ENCODE measurements around the gene RTP3. TPM values are rescaled to one million over a fixed set of nuclear protein-coding genes. Genes with fewer than 3 reads are reported as not detected.

RTP3 gene
- total and polyA plus RNA-seq, 2 donors (not counting 1 experiment from before 2014, with no cell fraction given) = not detected

GRCh38 chr3:46466871-46467403 lies 30.8 kb upstream of the RTP3 start:
- intact Hi-C loops (cut with micrococcal nuclease) = no loop called here
- Histone ChIP-seq H4K20me1 (ENCODE audit: control insufficient read depth, insufficient read depth, low read length, poor library complexity, severe bottlenecking) (no peaks in the 10 kb centered on the region), H3K9ac (ENCODE audit: low read length) (no peak overlapping the region), H3K4me2 (replicated peaks; ENCODE audit: low read depth, low read length, poor library complexity, severe bottlenecking) (no peak overlapping the region), H3K27ac (ENCODE audit: low read length in 2 of 2) (no peak overlapping the region), H3K36me3 (replicated peaks in 1 of 2; ENCODE audit: control extremely low read depth in 1 of 2, control insufficient read depth in 1 of 2, extremely low read depth in 1 of 2, insufficient read depth in 2 of 2, low read length in 1 of 2) (no peaks in the 10 kb centered on the region), H2AFZ (ENCODE audit: insufficient read depth, low read depth, low read length, poor library complexity, severe bottlenecking) (no peak overlapping the region), H3K79me2 (ENCODE audit: control insufficient read depth, insufficient read depth, low read length) (no peaks in the 10 kb centered on the region), H3K4me3 (ENCODE audit: control extremely low read depth in 1 of 5, extremely low read depth in 1 of 5, insufficient read depth in 1 of 5, low read depth in 2 of 5, low read length in 4 of 5) (no peak overlapping the region), H3K9me3 (ENCODE audit: control extremely low read depth in 1 of 3, control insufficient read depth in 2 of 3, insufficient read depth in 1 of 3, low read length in 2 of 3) (peaks cover 0 to 4% (median 0%) of the 10 kb centered on the region in 3 donors), H3K27me3 (replicated peaks in 1 of 4; ENCODE audit: control extremely low read depth in 1 of 4, control insufficient read depth in 3 of 4, insufficient read depth in 4 of 4, low read length in 3 of 4) (peaks cover 0 to 35% (median 7%) of the 10 kb centered on the region in 4 experiments), H3K4me1 (ENCODE audit: control insufficient read depth in 2 of 2, insufficient read depth in 2 of 2, low read length in 2 of 2) (no peaks in the 10 kb centered on the region)
- WGBS (ENCODE audit: insufficient coverage) = 89% methylated on average over 1 of the region's 1 CpG
- Mint-ChIP-seq H3K27me3 (peaks cover 36% of the 10 kb centered on the region), H3K4me1 (no peaks in the 10 kb centered on the region), H3K9me3 (ENCODE audit: insufficient read depth) (no peaks in the 10 kb centered on the region), H3K4me3 (no peak overlapping the region), H3K27ac (no peak overlapping the region)
- DNase-seq (no peak), ATAC-seq (ENCODE audit: low read depth) (no peak)
- ChIA-PET POLR2A (no interaction called here), CTCF (no interaction called here)
- TF ChIP-seq EZH2 (IDR thresholded peaks at IDR 0.05; ENCODE audit: borderline replicate concordance, insufficient read depth, low read depth, low read length, poor library complexity, severe bottlenecking) = no peak
- TF ChIP-seq, protein P1, sequence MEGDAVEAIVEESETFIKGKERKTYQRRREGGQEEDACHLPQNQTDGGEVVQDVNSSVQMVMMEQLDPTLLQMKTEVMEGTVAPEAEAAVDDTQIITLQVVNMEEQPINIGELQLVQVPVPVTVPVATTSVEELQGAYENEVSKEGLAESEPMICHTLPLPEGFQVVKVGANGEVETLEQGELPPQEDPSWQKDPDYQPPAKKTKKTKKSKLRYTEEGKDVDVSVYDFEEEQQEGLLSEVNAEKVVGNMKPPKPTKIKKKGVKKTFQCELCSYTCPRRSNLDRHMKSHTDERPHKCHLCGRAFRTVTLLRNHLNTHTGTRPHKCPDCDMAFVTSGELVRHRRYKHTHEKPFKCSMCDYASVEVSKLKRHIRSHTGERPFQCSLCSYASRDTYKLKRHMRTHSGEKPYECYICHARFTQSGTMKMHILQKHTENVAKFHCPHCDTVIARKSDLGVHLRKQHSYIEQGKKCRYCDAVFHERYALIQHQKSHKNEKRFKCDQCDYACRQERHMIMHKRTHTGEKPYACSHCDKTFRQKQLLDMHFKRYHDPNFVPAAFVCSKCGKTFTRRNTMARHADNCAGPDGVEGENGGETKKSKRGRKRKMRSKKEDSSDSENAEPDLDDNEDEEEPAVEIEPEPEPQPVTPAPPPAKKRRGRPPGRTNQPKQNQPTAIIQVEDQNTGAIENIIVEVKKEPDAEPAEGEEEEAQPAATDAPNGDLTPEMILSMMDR (IDR thresholded peaks at IDR 0.05) = no peak

DNA sequence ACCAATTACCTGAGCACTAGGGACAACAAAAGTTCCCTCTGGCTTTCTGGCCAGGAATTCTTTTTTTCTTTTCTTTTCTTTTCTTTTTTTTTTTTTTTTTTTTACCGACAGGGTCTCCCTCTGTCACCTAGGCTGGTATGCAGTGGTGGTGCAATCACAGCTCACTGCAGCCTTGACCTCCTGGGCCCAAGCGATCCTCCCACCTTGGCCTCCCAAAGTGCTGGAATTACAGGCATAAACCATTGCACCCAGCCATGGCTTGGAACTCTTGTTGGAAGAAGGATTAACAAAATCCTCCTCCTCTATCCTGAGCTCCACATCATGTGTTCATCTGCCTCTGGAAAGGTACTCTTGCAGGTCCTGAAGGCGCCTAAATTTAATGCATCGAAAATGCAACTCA lies 30.2 kb upstream of the RTP3 start:
- Histone ChIP-seq H3K4me1 (ENCODE audit: control insufficient read depth in 2 of 2, insufficient read depth in 2 of 2, low read length in 2 of 2) (no peaks in the 10 kb centered on the region), H4K20me1 (ENCODE audit: control insufficient read depth, insufficient read depth, low read length, poor library complexity, severe bottlenecking) (no peaks in the 10 kb centered on the region), H3K36me3 (replicated peaks in 1 of 2; ENCODE audit: control extremely low read depth in 1 of 2, control insufficient read depth in 1 of 2, extremely low read depth in 1 of 2, insufficient read depth in 2 of 2, low read length in 1 of 2) (no peaks in the 10 kb centered on the region), H3K4me3 (ENCODE audit: control extremely low read depth in 1 of 5, extremely low read depth in 1 of 5, insufficient read depth in 1 of 5, low read depth in 2 of 5, low read length in 4 of 5) (no peak overlapping the region), H3K4me2 (replicated peaks; ENCODE audit: low read depth, low read length, poor library complexity, severe bottlenecking) (no peak overlapping the region), H3K79me2 (ENCODE audit: control insufficient read depth, insufficient read depth, low read length) (no peaks in the 10 kb centered on the region), H3K27me3 (replicated peaks in 1 of 4; ENCODE audit: control extremely low read depth in 1 of 4, control insufficient read depth in 3 of 4, insufficient read depth in 4 of 4, low read length in 3 of 4) (peaks cover 0 to 31% (median 7%) of the 10 kb centered on the region in 4 experiments), H3K27ac (ENCODE audit: low read length in 2 of 2) (no peak overlapping the region), H3K9me3 (ENCODE audit: control extremely low read depth in 1 of 3, control insufficient read depth in 2 of 3, insufficient read depth in 1 of 3, low read length in 2 of 3) (peaks cover 0 to 4% (median 0%) of the 10 kb centered on the region in 3 donors), H3K9ac (ENCODE audit: low read length) (no peak overlapping the region), H2AFZ (ENCODE audit: insufficient read depth, low read depth, low read length, poor library complexity, severe bottlenecking) (no peak overlapping the region)
- CTCF ChIA-PET = no interaction called here
- H3K27ac Mint-ChIP-seq = no peak overlapping the region
- intact Hi-C loops (cut with micrococcal nuclease) = no loop called here
- ATAC-seq (ENCODE audit: low read depth) = no peak
- DNase-seq = no peak
- H3K4me3 Mint-ChIP-seq = no peak overlapping the region
- 100% methylated on average over 3 of the region's 4 CpGs for WGBS (ENCODE audit: insufficient coverage)
- POLR2A ChIA-PET = no interaction called here
- no peaks in the 10 kb centered on the region for H3K4me1 Mint-ChIP-seq
- peaks cover 30% of the 10 kb centered on the region for H3K27me3 Mint-ChIP-seq
- H3K9me3 Mint-ChIP-seq (ENCODE audit: insufficient read depth) = no peaks in the 10 kb centered on the region
- TF ChIP-seq EZH2 (IDR thresholded peaks at IDR 0.05; ENCODE audit: borderline replicate concordance, insufficient read depth, low read depth, low read length, poor library complexity, severe bottlenecking) = no peak
- TF ChIP-seq, protein P1 (IDR thresholded peaks at IDR 0.05) = no peak

Measured in B cell (primary cell).